Measurements from ENCODE around the gene EIF4E.

Gene EIF4E

DNA sequence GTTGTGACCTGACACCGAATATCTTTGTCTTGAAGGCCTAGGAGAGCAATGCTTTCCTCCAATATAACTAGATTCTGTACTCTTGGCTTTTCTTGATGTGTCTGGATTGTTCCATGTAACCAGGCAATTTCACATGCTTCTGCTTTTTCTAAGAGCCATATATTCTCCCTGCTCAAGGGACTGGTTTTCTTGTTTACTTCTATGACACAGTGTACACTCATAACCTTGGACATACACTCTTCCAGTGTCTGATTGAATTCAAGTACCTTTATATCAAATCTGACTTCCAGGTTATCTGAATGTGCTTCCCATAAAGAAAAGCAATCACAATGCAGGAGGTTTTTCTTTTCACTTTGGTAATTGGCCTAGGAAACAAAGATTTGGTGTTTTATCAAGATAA is 17.4 kb upstream of the EIF4E start:
- DNase-seq (ENCODE audit: low read depth in 1 of 2, low spot score in 1 of 2) = no peak
- H3K27me3 ChIP-seq (ENCODE audit: insufficient read depth, poor library complexity, severe bottlenecking) = no peaks in the 10 kb centered on the region
- H3K4me3 ChIP-seq (replicated peaks; ENCODE audit: insufficient read depth, low read length) = no peak overlapping the region
- no peak overlapping the region for H3K27ac ChIP-seq (replicated peaks)
- TF ChIP-seq GABPA (IDR thresholded peaks at IDR 0.05; ENCODE audit: low read depth) (no peak), SPI1 (IDR thresholded peaks at IDR 0.05; ENCODE audit: borderline replicate concordance, low read depth) (no peak), POLR2AphosphoS5 (IDR thresholded peaks at IDR 0.05; ENCODE audit: low read depth) (no peak)
- TF ChIP-seq, protein P1, sequence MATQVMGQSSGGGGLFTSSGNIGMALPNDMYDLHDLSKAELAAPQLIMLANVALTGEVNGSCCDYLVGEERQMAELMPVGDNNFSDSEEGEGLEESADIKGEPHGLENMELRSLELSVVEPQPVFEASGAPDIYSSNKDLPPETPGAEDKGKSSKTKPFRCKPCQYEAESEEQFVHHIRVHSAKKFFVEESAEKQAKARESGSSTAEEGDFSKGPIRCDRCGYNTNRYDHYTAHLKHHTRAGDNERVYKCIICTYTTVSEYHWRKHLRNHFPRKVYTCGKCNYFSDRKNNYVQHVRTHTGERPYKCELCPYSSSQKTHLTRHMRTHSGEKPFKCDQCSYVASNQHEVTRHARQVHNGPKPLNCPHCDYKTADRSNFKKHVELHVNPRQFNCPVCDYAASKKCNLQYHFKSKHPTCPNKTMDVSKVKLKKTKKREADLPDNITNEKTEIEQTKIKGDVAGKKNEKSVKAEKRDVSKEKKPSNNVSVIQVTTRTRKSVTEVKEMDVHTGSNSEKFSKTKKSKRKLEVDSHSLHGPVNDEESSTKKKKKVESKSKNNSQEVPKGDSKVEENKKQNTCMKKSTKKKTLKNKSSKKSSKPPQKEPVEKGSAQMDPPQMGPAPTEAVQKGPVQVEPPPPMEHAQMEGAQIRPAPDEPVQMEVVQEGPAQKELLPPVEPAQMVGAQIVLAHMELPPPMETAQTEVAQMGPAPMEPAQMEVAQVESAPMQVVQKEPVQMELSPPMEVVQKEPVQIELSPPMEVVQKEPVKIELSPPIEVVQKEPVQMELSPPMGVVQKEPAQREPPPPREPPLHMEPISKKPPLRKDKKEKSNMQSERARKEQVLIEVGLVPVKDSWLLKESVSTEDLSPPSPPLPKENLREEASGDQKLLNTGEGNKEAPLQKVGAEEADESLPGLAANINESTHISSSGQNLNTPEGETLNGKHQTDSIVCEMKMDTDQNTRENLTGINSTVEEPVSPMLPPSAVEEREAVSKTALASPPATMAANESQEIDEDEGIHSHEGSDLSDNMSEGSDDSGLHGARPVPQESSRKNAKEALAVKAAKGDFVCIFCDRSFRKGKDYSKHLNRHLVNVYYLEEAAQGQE (IDR thresholded peaks at IDR 0.05; ENCODE audit: insufficient replicate concordance, low read depth) = no peak
- TF ChIP-seq, protein P2, sequence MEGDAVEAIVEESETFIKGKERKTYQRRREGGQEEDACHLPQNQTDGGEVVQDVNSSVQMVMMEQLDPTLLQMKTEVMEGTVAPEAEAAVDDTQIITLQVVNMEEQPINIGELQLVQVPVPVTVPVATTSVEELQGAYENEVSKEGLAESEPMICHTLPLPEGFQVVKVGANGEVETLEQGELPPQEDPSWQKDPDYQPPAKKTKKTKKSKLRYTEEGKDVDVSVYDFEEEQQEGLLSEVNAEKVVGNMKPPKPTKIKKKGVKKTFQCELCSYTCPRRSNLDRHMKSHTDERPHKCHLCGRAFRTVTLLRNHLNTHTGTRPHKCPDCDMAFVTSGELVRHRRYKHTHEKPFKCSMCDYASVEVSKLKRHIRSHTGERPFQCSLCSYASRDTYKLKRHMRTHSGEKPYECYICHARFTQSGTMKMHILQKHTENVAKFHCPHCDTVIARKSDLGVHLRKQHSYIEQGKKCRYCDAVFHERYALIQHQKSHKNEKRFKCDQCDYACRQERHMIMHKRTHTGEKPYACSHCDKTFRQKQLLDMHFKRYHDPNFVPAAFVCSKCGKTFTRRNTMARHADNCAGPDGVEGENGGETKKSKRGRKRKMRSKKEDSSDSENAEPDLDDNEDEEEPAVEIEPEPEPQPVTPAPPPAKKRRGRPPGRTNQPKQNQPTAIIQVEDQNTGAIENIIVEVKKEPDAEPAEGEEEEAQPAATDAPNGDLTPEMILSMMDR (IDR thresholded peaks at IDR 0.05; ENCODE audit: insufficient read depth, low read length) = no peak

DNA sequence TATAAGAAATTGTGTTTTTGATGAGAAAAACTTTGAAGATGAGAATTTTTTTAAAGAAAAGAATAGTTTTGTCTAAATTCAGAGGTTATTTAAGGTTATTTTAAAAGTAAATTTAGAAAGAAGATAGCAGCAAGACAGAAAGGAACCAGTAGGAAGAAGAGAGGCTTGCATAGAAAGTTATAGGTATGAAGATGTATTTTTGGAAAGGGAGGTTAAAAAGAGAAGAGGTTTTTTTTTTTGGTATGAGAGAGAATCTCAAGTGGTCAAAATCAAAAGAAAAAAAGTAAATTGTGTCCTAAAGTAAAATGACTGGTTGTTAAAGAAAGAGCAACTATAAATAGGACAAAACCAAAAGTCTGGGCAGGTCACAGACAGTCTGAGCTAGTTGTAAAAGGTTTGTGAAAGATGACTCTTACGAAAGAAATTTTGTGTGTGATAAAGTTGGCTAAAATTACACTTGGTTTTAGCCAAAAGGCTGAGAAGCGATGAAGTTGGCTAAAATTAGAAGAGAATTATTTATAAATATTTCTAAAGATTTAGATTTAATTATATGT is 16.4 kb upstream of the EIF4E start:
- no peak for DNase-seq (ENCODE audit: low read depth in 1 of 2, low spot score in 1 of 2)
- no peak for TF ChIP-seq SPI1 (IDR thresholded peaks at IDR 0.05; ENCODE audit: borderline replicate concordance, low read depth)
- TF ChIP-seq, protein P2 (IDR thresholded peaks at IDR 0.05; ENCODE audit: insufficient read depth, low read length) = no peak
- no peak for TF ChIP-seq POLR2AphosphoS5 (IDR thresholded peaks at IDR 0.05; ENCODE audit: low read depth)
- no peak for TF ChIP-seq GABPA (IDR thresholded peaks at IDR 0.05; ENCODE audit: low read depth)
- TF ChIP-seq, protein P1 (IDR thresholded peaks at IDR 0.05; ENCODE audit: insufficient replicate concordance, low read depth) = no peak
- Histone ChIP-seq H3K27ac (replicated peaks) (no peak overlapping the region), H3K27me3 (ENCODE audit: insufficient read depth, poor library complexity, severe bottlenecking) (no peaks in the 10 kb centered on the region), H3K4me3 (replicated peaks; ENCODE audit: insufficient read depth, low read length) (no peak overlapping the region)

DNA sequence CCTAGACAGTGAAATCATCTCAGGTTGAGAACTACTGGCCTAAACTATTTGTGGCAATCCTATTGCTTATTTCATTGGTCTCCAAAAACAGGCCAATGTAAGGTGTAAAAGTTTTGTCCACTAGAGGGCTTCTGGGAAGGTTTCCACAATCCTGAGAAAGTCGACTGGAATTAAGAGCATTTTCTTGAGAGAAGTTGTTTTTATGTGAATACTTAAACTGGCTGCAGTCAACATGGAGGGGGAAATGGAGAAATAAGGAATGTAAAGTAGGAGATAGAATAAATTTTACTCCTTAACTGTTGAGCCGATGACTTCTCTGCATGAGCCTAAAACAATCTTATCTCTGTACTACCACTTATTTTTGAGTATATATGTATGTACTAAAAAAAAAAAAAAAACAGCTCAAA is 11.0 kb upstream of the EIF4E start:
- Histone ChIP-seq H3K27ac (replicated peaks) (no peak overlapping the region), H3K4me3 (replicated peaks; ENCODE audit: insufficient read depth, low read length) (no peak overlapping the region), H3K27me3 (ENCODE audit: insufficient read depth, poor library complexity, severe bottlenecking) (no peaks in the 10 kb centered on the region)
- peak in 1 of 2 experiments; percentile 22 for DNase-seq (ENCODE audit: low read depth in 1 of 2, low spot score in 1 of 2)
- no peak for TF ChIP-seq GABPA (IDR thresholded peaks at IDR 0.05; ENCODE audit: low read depth)
- TF ChIP-seq, protein P2 (IDR thresholded peaks at IDR 0.05; ENCODE audit: insufficient read depth, low read length) = peak; percentile 37

DNA sequence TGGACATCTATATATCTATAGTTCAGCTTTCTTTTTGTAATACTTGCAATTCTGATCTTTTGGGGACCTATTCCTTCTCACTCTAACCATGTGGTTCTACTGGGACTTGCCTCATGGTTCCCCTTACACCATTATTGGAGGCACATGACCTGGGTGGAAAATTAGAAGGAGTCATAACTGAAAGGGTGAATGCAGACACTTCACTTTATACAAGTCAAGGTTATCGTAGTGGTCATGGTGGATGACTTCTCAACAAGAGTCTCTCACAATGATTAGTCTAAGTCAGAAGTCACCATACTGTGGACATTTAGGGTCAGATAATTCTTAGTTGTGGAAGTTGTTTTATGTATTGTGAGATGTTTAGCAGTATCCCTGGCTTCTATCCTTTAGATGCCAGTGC is 10.5 kb upstream of the EIF4E start:
- H3K27me3 ChIP-seq (ENCODE audit: insufficient read depth, poor library complexity, severe bottlenecking) = no peaks in the 10 kb centered on the region
- no peak for DNase-seq (ENCODE audit: low read depth in 1 of 2, low spot score in 1 of 2)
- no peak for TF ChIP-seq SPI1 (IDR thresholded peaks at IDR 0.05; ENCODE audit: borderline replicate concordance, low read depth)
- TF ChIP-seq, protein P2 (IDR thresholded peaks at IDR 0.05; ENCODE audit: insufficient read depth, low read length) = no peak
- no peak for TF ChIP-seq POLR2AphosphoS5 (IDR thresholded peaks at IDR 0.05; ENCODE audit: low read depth)
- no peak overlapping the region for H3K27ac ChIP-seq (replicated peaks)
- no peak overlapping the region for H3K4me3 ChIP-seq (replicated peaks; ENCODE audit: insufficient read depth, low read length)

All from HL-60 (cell line).